PFSK-1 (cell line): Measurements from ENCODE around the gene SLC15A2.

Experiments
- FOXP2 ChIP-seq: optimal IDR thresholded peaks from 2 replicates; pipeline ENCODE3; 2011; ENCODE audit warnings: borderline replicate concordance, control low read depth, inconsistent platforms; ENCODE audit not compliant: insufficient read depth; ENCODE audit errors: extremely low read length, extremely low read depth
- POLR2AphosphoS5 ChIP-seq: IDR thresholded peaks from 2 replicates; pipeline ENCODE4 v1.6.1; 2012; ENCODE audit warnings: low read depth, mild to moderate bottlenecking, control low read depth, low read length, moderate library complexity
- SIN3A ChIP-seq: IDR thresholded peaks from 2 replicates; pipeline ENCODE4 v1.6.1; 2012; ENCODE audit warnings: mild to moderate bottlenecking, low read length, moderate library complexity, borderline replicate concordance; ENCODE audit not compliant: insufficient read depth
- TAF1 ChIP-seq: IDR thresholded peaks from 2 replicates; pipeline ENCODE4 v1.6.1; 2012; ENCODE audit warnings: low read length, control low read depth, borderline replicate concordance; ENCODE audit not compliant: insufficient read depth
- TF ChIP-seq, protein P1 (sequence below), 2 experiments: IDR thresholded peaks; 2 replicates each; pipeline versions ENCODE4 v1.6.1 to v1.8.0; 2011 to 2012; ENCODE audit warnings: low read depth in 2 of 2, low read length in 2 of 2, control low read depth in 1 of 2, inconsistent platforms in 1 of 2, mild to moderate bottlenecking in 1 of 2, moderate library complexity in 1 of 2; ENCODE audit not compliant: insufficient read depth in 1 of 2

The SLC15A2 gene

GRCh38 chr3:121897296-121897695 lies 3.1 kb downstream of the SLC15A2 start:
- TF ChIP-seq, protein P1, sequence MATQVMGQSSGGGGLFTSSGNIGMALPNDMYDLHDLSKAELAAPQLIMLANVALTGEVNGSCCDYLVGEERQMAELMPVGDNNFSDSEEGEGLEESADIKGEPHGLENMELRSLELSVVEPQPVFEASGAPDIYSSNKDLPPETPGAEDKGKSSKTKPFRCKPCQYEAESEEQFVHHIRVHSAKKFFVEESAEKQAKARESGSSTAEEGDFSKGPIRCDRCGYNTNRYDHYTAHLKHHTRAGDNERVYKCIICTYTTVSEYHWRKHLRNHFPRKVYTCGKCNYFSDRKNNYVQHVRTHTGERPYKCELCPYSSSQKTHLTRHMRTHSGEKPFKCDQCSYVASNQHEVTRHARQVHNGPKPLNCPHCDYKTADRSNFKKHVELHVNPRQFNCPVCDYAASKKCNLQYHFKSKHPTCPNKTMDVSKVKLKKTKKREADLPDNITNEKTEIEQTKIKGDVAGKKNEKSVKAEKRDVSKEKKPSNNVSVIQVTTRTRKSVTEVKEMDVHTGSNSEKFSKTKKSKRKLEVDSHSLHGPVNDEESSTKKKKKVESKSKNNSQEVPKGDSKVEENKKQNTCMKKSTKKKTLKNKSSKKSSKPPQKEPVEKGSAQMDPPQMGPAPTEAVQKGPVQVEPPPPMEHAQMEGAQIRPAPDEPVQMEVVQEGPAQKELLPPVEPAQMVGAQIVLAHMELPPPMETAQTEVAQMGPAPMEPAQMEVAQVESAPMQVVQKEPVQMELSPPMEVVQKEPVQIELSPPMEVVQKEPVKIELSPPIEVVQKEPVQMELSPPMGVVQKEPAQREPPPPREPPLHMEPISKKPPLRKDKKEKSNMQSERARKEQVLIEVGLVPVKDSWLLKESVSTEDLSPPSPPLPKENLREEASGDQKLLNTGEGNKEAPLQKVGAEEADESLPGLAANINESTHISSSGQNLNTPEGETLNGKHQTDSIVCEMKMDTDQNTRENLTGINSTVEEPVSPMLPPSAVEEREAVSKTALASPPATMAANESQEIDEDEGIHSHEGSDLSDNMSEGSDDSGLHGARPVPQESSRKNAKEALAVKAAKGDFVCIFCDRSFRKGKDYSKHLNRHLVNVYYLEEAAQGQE (IDR thresholded peaks at IDR 0.05; ENCODE audit: insufficient read depth in 1 of 2, low read depth in 2 of 2, low read length in 2 of 2): no peak
- no peak for TF ChIP-seq SIN3A
- no peak for TF ChIP-seq TAF1
- TF ChIP-seq FOXP2: no peak
- TF ChIP-seq POLR2AphosphoS5: no peak

DNA sequence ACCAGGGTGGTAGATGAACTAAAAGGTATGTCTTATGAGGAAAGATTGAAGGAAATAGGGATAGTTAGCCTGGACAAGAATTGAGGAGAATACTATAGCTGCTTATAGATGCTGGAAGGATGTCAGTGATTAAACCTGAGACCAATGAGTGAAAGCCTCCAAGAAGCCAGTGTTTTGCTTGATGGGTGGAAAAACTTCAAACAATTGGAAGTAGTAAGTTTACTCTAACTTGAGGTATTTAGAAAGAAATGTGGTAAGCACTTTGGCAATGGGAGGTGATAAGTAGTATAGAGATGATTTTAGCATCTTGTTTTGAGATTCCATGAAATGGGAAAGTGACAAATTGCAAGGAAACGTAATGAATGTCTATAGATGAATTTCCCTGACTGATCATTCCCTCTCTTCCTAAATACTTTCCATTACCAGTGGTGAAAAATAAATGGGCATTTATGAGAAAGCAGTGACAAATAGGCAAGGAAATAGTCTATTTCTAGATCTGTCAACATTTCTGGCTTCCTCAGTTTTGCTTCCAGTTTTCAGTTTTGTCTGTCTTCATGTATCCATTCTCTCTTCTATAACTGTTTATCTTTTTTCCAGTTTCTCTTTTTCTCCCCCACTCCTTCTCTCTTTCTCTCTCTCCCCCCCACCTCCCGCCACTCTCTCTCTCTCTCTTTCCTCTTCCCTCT lies 19.2 kb downstream of the SLC15A2 start:
- TF ChIP-seq, protein P1 (IDR thresholded peaks at IDR 0.05; ENCODE audit: insufficient read depth in 1 of 2, low read depth in 2 of 2, low read length in 2 of 2): no peak
- TF ChIP-seq TAF1 (no peak), FOXP2 (no peak), POLR2AphosphoS5 (no peak), SIN3A (no peak)

DNA sequence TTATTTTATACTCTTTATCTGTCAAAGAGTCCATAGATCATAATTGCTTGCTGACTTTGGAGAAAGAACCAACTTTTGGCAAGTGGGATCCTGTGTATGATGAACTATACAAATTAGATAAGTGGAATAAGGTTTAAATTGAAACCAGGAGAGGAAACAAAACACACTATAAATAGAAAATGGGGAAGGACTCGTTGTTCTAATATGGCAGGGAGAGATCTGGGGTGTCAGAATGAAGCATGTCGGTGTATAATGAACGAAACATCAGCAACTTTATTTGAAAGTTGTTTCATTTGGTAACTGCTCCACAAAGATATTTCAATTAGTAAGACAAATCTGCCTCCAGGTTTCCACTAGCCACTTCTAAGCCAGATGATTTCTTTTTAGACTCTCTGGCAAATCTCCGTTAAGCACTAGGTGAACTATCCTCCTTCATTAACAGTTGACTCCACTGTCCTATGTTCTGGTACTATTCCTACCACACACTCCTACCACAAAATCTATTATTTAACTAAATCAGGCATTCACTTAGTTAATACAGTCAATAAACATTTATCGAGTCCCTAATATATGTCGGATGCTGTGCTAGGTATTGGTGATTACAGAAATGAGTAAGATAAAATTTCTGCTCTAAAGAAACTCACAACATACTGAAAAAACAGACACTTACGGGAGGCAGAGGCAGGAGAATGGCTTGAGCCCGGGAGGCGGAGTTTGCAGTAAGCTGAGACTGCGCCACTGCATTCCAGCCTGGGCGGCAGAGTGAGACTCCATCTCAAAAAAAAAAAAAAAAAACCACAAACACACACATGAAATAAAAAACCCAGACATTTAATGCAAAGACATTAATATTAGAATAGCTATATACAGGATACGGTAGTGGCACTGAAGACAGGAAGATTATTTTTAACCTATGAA lies 20.1 kb downstream of the SLC15A2 start:
- TF ChIP-seq FOXP2 (no peak), TAF1 (no peak), POLR2AphosphoS5 (no peak)
- TF ChIP-seq, protein P1 (IDR thresholded peaks at IDR 0.05; ENCODE audit: insufficient read depth in 1 of 2, low read depth in 2 of 2, low read length in 2 of 2): no peak

DNA sequence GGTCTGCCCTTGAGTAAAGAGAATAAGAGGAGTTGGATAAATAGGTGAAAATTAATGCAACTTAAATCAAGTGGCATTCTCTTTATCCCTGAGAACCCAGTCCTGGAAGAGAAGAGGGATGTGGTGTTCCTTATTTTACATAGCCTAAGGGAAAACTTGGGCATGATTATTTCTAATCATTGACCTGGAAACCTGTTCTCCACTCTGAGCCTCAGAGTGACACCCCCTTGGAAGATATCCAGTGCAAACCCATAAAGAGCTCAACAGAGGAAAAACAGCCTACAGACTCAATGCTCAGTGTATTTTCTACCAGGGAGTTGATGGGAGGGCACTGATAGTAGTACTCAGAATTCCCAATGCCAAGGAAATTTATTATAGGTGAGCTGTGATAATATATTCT lies 22.0 kb downstream of the SLC15A2 start:
- TF ChIP-seq, protein P1 (IDR thresholded peaks at IDR 0.05; ENCODE audit: insufficient read depth in 1 of 2, low read depth in 2 of 2, low read length in 2 of 2): no peak
- no peak for TF ChIP-seq FOXP2
